WTC11 (cell line): ENCODE results near the gene AQP12B. TPM values are rescaled to one million over a fixed set of nuclear protein-coding genes. Genes with fewer than 3 reads are reported as not detected.

Experiments used
- ATAC-seq: fragments of 200-7000 bp; cut with Tn5 transposase; 2 replicates; pipeline ENCODE4 v1.10.0; 2021; ENCODE audit warnings: mild to moderate bottlenecking, moderate library complexity
- CTCF ChIA-PET: fragments of 300-600 bp; sonication (Branson Sonifier 250); formaldehyde crosslinking; loops from one replicate; lab custom pipeline; 2021; ENCODE audit warnings: antibody characterized with exemption; lab: Charles Lee
- POLR2A ChIA-PET: fragments of 350-600 bp; sonication (Branson Sonifier 250); formaldehyde crosslinking; loops from one replicate; lab custom pipeline; 2021; ENCODE audit warnings: antibody characterized with exemption; lab: Charles Lee
- DNase-seq: peaks from one replicate; pipeline ENCODE4 v3.0.0; 2021; ENCODE audit warnings: low spot score
- H3K27ac Mint-ChIP-seq: 2 replicates; pipeline ENCODE4 v1.8.0; 2021; ENCODE audit warnings: mixed read lengths
- H3K27me3 Mint-ChIP-seq: 2 replicates; pipeline ENCODE4 v1.8.0; 2021; ENCODE audit warnings: low read depth, mild to moderate bottlenecking, moderate library complexity, mixed read lengths
- H3K36me3 Mint-ChIP-seq: 2 replicates; pipeline ENCODE4 v1.8.0; 2021; ENCODE audit warnings: mixed read lengths
- H3K4me1 Mint-ChIP-seq: 2 replicates; pipeline ENCODE4 v1.8.0; 2022; ENCODE audit warnings: mixed read lengths
- H3K4me3 Mint-ChIP-seq: 2 replicates; pipeline ENCODE4 v1.8.0; 2021; ENCODE audit warnings: mild to moderate bottlenecking, moderate library complexity, mixed read lengths
- H3K9me3 Mint-ChIP-seq: 2 replicates; pipeline ENCODE4 v1.8.0; 2021; ENCODE audit warnings: mixed read lengths
- CBFB ChIP-seq: sonication (generic); formaldehyde crosslinking; IDR thresholded peaks from 2 replicates; pipeline ENCODE4 v1.8.1; 2022; ENCODE audit warnings: mild to moderate bottlenecking, low read depth, missing genetic modification reagents
- ETV6 ChIP-seq: sonication (generic); formaldehyde crosslinking; IDR thresholded peaks from 2 replicates; pipeline ENCODE4 v1.8.1; 2022; ENCODE audit warnings: mild to moderate bottlenecking, missing genetic modification reagents
- JAZF1 ChIP-seq: fragments of 250-450 bp; sonication (Bioruptor Pico); IDR thresholded peaks from 2 replicates; pipeline ENCODE4 v1.9.0; 2021; ENCODE audit warnings: moderate library complexity, mild to moderate bottlenecking, inconsistent platforms
- NFYB ChIP-seq: sonication (generic); formaldehyde crosslinking; conservative IDR thresholded peaks from 2 replicates; pipeline ENCODE4 v1.8.0; 2022; ENCODE audit warnings: low read depth, missing genetic modification reagents
- PREB ChIP-seq: sonication (generic); formaldehyde crosslinking; IDR thresholded peaks from 2 replicates; pipeline ENCODE4 v1.8.1; 2022; ENCODE audit warnings: mild to moderate bottlenecking, missing genetic modification reagents, moderate library complexity, borderline replicate concordance
- RORB ChIP-seq: fragments of 250-450 bp; sonication (Bioruptor Pico); IDR thresholded peaks from 2 replicates; pipeline ENCODE4 v1.9.0; 2021; ENCODE audit warnings: mild to moderate bottlenecking
- SOX15 ChIP-seq: fragments of 250-450 bp; sonication (Bioruptor Pico); IDR thresholded peaks from 2 replicates; pipeline ENCODE4 v1.9.0; 2021; ENCODE audit warnings: mild to moderate bottlenecking
- TCF7 ChIP-seq: sonication (generic); formaldehyde crosslinking; IDR thresholded peaks from 2 replicates; pipeline ENCODE4 v1.8.0; 2022; ENCODE audit warnings: mild to moderate bottlenecking, low read depth, missing genetic modification reagents, moderate library complexity
- ZNF138 ChIP-seq: sonication (generic); formaldehyde crosslinking; conservative IDR thresholded peaks from 2 replicates; pipeline ENCODE4 v1.8.1; 2022; ENCODE audit warnings: mild to moderate bottlenecking, moderate library complexity, missing genetic modification reagents
- total RNA-seq: library from RNA; stranded (reverse); gene quantifications from 3 replicates; pipeline ENCODE4 v1.2.3, GENCODE V29; 2021
- TF ChIP-seq, protein P1 (sequence below): sonication (generic); formaldehyde crosslinking; IDR thresholded peaks from 2 replicates; pipeline ENCODE4 v1.8.1; 2022; ENCODE audit warnings: low read depth, missing genetic modification reagents, borderline replicate concordance
- TF ChIP-seq, protein P2 (sequence below): fragments of 250-450 bp; sonication (Bioruptor Pico); IDR thresholded peaks from 2 replicates; pipeline ENCODE4 v2.1.2; 2022; ENCODE audit warnings: mild to moderate bottlenecking, moderate library complexity
- TF ChIP-seq, protein P3 (sequence below): sonication (generic); formaldehyde crosslinking; IDR thresholded peaks from 2 replicates; pipeline ENCODE4 v1.8.0; 2022; ENCODE audit warnings: missing genetic modification reagents
- TF ChIP-seq, protein P4 (sequence below): fragments of 250-450 bp; sonication (Bioruptor Pico); IDR thresholded peaks from 2 replicates; pipeline ENCODE4 v1.9.0; 2021; ENCODE audit warnings: mild to moderate bottlenecking, borderline replicate concordance
- TF ChIP-seq, protein P5 (sequence below): fragments of 250-450 bp; sonication (Bioruptor Pico); IDR thresholded peaks from 2 replicates; pipeline ENCODE4 v1.9.0; 2021; ENCODE audit warnings: mild to moderate bottlenecking
- TF ChIP-seq, protein P6 (sequence below): sonication (generic); formaldehyde crosslinking; IDR thresholded peaks from 2 replicates; pipeline ENCODE4 v1.8.0; 2022; ENCODE audit warnings: mild to moderate bottlenecking, missing genetic modification reagents

Gene AQP12B
- total RNA-seq, 1 experiment from 2014 or later, result not detected

- TF ChIP-seq, protein P1, sequence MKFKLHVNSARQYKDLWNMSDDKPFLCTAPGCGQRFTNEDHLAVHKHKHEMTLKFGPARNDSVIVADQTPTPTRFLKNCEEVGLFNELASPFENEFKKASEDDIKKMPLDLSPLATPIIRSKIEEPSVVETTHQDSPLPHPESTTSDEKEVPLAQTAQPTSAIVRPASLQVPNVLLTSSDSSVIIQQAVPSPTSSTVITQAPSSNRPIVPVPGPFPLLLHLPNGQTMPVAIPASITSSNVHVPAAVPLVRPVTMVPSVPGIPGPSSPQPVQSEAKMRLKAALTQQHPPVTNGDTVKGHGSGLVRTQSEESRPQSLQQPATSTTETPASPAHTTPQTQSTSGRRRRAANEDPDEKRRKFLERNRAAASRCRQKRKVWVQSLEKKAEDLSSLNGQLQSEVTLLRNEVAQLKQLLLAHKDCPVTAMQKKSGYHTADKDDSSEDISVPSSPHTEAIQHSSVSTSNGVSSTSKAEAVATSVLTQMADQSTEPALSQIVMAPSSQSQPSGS (CRISPR knock-in tag), result no peak
- TF ChIP-seq NFYB (CRISPR knock-in tag) (no peak), RORB (CRISPR knock-in tag) (no peak)
- TF ChIP-seq, protein P2, sequence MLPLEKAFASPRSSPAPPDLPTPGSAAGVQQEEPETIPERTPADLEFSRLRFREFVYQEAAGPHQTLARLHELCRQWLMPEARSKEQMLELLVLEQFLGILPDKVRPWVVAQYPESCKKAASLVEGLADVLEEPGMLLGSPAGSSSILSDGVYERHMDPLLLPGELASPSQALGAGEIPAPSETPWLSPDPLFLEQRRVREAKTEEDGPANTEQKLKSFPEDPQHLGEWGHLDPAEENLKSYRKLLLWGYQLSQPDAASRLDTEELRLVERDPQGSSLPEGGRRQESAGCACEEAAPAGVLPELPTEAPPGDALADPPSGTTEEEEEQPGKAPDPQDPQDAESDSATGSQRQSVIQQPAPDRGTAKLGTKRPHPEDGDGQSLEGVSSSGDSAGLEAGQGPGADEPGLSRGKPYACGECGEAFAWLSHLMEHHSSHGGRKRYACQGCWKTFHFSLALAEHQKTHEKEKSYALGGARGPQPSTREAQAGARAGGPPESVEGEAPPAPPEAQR, result no peak
Observed at GRCh38 chr2:240689975-240690374, 7.3 kb upstream of the AQP12B start (continued).

DNA sequence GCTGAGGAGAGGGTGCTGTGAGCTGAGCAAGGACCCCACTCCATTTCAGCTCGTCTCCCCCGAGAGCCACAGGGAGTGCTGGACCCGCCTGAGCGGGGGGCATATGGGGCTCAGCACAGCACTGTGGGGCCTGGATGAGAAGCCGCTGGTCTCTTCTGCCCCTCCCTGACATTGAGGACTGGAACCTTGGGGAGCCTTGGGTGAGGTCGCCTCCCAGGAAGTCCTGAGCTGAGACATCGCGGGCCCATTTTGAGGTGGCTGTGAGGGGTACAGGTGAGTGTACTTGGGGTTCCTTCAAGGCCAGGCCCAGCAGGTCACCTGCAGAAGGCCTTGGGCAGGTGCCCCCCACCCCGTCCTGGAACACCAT lies 5.9 kb upstream of the AQP12B start:
- ChIA-PET POLR2A (no interaction called here), CTCF (interaction anchor here (0.9 kb wide), 1 partner anchor 48 kb away, joined by 5 read pairs; no protein-coding TSS in a partner anchor)
- Mint-ChIP-seq H3K27ac (no peak overlapping the region), H3K36me3 (no peaks in the 10 kb centered on the region), H3K4me3 (no peak overlapping the region), H3K4me1 (no peaks in the 10 kb centered on the region), H3K9me3 (no peaks in the 10 kb centered on the region), H3K27me3 (peaks cover 3% of the 10 kb centered on the region; the same call in 1 of the 2 replicates)
- TF ChIP-seq, protein P3, sequence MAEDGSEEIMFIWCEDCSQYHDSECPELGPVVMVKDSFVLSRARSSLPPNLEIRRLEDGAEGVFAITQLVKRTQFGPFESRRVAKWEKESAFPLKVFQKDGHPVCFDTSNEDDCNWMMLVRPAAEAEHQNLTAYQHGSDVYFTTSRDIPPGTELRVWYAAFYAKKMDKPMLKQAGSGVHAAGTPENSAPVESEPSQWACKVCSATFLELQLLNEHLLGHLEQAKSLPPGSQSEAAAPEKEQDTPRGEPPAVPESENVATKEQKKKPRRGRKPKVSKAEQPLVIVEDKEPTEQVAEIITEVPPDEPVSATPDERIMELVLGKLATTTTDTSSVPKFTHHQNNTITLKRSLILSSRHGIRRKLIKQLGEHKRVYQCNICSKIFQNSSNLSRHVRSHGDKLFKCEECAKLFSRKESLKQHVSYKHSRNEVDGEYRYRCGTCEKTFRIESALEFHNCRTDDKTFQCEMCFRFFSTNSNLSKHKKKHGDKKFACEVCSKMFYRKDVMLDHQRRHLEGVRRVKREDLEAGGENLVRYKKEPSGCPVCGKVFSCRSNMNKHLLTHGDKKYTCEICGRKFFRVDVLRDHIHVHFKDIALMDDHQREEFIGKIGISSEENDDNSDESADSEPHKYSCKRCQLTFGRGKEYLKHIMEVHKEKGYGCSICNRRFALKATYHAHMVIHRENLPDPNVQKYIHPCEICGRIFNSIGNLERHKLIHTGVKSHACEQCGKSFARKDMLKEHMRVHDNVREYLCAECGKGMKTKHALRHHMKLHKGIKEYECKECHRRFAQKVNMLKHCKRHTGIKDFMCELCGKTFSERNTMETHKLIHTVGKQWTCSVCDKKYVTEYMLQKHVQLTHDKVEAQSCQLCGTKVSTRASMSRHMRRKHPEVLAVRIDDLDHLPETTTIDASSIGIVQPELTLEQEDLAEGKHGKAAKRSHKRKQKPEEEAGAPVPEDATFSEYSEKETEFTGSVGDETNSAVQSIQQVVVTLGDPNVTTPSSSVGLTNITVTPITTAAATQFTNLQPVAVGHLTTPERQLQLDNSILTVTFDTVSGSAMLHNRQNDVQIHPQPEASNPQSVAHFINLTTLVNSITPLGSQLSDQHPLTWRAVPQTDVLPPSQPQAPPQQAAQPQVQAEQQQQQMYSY (CRISPR knock-in tag), result no peak
- TF ChIP-seq, protein P4, sequence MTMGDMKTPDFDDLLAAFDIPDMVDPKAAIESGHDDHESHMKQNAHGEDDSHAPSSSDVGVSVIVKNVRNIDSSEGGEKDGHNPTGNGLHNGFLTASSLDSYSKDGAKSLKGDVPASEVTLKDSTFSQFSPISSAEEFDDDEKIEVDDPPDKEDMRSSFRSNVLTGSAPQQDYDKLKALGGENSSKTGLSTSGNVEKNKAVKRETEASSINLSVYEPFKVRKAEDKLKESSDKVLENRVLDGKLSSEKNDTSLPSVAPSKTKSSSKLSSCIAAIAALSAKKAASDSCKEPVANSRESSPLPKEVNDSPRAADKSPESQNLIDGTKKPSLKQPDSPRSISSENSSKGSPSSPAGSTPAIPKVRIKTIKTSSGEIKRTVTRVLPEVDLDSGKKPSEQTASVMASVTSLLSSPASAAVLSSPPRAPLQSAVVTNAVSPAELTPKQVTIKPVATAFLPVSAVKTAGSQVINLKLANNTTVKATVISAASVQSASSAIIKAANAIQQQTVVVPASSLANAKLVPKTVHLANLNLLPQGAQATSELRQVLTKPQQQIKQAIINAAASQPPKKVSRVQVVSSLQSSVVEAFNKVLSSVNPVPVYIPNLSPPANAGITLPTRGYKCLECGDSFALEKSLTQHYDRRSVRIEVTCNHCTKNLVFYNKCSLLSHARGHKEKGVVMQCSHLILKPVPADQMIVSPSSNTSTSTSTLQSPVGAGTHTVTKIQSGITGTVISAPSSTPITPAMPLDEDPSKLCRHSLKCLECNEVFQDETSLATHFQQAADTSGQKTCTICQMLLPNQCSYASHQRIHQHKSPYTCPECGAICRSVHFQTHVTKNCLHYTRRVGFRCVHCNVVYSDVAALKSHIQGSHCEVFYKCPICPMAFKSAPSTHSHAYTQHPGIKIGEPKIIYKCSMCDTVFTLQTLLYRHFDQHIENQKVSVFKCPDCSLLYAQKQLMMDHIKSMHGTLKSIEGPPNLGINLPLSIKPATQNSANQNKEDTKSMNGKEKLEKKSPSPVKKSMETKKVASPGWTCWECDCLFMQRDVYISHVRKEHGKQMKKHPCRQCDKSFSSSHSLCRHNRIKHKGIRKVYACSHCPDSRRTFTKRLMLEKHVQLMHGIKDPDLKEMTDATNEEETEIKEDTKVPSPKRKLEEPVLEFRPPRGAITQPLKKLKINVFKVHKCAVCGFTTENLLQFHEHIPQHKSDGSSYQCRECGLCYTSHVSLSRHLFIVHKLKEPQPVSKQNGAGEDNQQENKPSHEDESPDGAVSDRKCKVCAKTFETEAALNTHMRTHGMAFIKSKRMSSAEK (CRISPR knock-in tag), result no peak
- TF ChIP-seq, protein P5, sequence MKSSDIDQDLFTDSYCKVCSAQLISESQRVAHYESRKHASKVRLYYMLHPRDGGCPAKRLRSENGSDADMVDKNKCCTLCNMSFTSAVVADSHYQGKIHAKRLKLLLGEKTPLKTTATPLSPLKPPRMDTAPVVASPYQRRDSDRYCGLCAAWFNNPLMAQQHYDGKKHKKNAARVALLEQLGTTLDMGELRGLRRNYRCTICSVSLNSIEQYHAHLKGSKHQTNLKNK (CRISPR knock-in tag), result no peak
- TF ChIP-seq TCF7 (CRISPR knock-in tag), result no peak
- no peak for TF ChIP-seq ZNF138
- DNase-seq (no peak), ATAC-seq (no peak)

GRCh38 chr2:240687741-240688552 lies 5.3 kb upstream of the AQP12B start:
- ChIA-PET CTCF (interaction anchor here (0.9 kb wide), 1 partner anchor 47 kb away, joined by 5 read pairs; no protein-coding TSS in a partner anchor), POLR2A (no interaction called here)
- no peaks in the 10 kb centered on the region for H3K9me3 Mint-ChIP-seq
- ATAC-seq (no peak), DNase-seq (no peak)
- no peaks in the 10 kb centered on the region for H3K36me3 Mint-ChIP-seq
- H3K4me1 Mint-ChIP-seq, result no peaks in the 10 kb centered on the region
- H3K27ac Mint-ChIP-seq, result no peak overlapping the region
- H3K27me3 Mint-ChIP-seq, result peaks cover 3% of the 10 kb centered on the region; the same call in 1 of the 2 replicates
- H3K4me3 Mint-ChIP-seq, result no peak overlapping the region
- no peak for TF ChIP-seq CBFB
- TF ChIP-seq ETV6 (CRISPR knock-in tag), result no peak
- no peak for TF ChIP-seq PREB
- TF ChIP-seq SOX15, result no peak
- TF ChIP-seq, protein P6, sequence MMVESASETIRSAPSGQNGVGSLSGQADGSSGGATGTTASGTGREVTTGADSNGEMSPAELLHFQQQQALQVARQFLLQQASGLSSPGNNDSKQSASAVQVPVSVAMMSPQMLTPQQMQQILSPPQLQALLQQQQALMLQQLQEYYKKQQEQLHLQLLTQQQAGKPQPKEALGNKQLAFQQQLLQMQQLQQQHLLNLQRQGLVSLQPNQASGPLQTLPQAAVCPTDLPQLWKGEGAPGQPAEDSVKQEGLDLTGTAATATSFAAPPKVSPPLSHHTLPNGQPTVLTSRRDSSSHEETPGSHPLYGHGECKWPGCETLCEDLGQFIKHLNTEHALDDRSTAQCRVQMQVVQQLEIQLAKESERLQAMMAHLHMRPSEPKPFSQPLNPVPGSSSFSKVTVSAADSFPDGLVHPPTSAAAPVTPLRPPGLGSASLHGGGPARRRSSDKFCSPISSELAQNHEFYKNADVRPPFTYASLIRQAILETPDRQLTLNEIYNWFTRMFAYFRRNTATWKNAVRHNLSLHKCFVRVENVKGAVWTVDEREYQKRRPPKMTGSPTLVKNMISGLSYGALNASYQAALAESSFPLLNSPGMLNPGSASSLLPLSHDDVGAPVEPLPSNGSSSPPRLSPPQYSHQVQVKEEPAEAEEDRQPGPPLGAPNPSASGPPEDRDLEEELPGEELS (CRISPR knock-in tag), result no peak
- no peak for TF ChIP-seq JAZF1
- no peak for TF ChIP-seq NFYB (CRISPR knock-in tag)
